Measurements from ENCODE around the gene PUM2.

DNA sequence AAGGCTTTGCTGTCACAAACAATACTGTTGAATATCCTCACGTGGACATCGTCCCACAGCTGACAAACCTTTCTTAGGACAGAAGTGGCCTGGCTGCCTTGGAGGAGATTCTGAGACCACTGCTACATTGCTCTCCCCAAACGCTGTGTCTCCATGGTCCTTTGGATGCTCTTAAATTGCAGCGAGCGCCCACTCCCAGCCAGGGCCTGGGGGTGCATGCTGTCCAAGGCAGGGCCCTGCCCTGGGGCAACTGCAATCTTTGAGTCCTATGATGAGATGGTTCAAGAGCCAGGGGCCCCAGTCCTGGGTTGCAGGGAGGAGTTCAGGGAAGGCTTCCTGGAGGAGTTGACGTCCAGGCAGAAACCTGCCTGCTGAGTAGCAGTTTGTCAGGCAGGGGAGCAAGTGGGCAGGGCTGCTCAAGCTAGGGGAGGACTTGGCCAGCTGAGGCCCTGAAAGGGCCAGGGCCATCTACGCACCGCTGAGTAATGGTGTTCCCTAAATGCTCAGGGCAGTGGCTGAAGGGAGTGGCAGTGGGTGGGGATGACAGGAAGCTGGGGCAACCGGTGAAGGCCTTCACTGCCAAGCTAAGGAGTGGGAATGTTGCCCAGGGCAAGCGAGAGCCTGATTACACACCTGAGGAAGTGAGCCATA, 114.9 kb downstream of the PUM2 start:
- TF ChIP-seq CTCF (IDR thresholded peaks at IDR 0.05) (no peak), POLR2AphosphoS5 (IDR thresholded peaks at IDR 0.05; ENCODE audit: low read depth, low read length) (no peak), SIN3A (IDR thresholded peaks at IDR 0.05; ENCODE audit: borderline replicate concordance, insufficient read depth, low read depth, low read length) (no peak)
